RCC 7860 (cell line): Measurements from ENCODE around the gene SLAMF6.

Source experiments
- DNase-seq: peaks from one replicate; pipeline ENCODE4 v3.0.0-alpha.2; 2015; ENCODE audit warnings: low spot score
- FAIRE-seq: peaks from 2 replicates; lab custom pipeline; 2012; peaks lifted over from hg19 to GRCh38; lab: Jason Lieb, UNC

The SLAMF6 gene

DNA sequence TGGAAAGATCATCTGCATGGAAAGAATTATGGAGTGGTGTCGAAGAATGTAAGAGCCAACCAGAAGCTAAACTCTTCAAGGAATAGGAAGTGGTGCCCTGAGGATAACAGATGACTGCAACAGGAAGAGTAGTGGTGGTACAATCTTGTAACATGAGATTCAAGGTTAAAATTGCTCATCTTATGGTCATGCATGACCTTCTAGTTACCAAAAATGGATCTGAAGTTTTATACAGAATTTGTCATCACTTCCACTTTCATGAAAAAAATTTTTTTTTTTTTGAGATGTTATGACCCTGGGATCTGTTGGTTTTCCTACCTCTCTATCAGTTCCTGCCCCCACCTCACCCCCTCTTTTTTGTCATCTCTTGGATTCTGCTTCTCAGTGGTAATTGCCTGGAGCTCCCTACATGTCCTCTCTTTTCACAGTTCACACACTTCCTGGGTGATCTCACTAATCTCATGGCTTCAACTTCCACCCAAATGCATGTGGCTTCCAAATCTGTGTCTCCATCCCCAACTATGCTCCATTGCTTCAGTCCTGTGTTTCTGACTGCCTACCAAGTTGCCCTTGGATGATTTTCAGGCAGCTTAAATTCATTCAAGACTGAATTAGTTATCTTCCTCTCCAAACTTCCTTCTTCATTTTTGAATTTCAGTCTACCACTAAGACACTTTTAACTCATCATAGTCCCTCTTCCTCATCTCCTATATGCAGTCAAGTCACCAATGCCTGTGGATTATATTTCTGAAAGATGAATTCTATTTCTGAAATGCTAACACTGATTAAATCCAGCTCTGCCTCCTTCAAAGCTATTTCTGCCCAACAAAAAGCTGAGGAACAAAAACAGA is 48.4 kb downstream of the SLAMF6 start:
- FAIRE-seq (no peak), DNase-seq (no peak)

DNA sequence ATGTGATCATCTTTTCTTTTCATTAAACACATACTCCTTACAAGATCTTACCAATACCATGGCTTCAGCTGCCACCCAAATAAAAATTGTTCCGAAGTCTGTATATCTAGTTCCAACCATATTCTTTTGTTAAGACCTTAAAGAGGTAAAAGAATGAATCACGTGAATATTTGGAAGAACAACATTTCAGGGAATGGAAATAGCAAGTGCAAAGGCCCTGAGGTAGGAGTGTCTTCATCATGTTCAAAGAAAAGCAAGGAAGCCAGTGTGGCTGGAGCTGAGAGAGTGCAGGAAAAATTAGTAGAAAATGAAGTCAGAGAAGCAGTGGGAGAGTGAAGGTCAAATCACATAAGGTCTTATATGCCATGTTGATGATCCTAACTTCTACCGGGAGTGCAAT is 50.9 kb downstream of the SLAMF6 start:
- FAIRE-seq (no peak), DNase-seq (no peak)

DNA sequence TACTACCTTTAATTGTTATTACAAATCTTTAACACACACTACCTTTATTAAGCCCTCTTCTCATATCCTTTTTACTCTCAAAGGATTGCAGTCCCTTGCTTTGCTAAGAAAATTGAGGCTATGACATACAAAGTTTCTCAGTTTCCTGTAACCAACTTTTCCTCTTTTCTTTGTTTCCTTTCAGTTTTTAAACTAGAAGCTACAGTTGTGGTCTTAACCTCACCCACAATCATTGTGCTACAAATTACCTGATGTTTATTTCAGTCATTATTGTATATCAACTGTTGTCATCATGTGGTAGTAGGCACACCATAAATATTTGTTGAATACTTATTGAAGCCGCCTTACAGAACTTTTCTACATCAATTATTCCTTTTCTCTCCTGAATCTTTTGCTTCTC is 51.8 kb downstream of the SLAMF6 start:
- no peak for FAIRE-seq
- DNase-seq: no peak

DNA sequence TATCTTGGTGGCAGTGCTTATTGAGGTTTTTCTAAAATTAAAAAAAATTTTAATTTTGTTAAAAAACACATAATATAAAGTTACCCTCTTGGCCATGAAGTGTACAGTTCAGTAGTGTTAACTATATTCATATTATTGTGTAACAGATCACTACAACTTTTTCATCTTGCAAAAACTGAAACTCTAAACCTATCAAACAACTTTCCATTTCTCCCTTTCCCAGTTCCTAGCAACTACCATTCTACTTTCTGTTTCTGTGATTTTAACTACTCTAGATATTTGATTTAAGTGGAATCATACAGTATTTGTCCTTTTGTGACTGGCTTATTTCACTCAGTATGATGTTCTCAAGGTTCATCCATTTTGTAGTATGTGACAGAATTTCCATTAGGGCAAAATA is 55.5 kb downstream of the SLAMF6 start:
- no peak for FAIRE-seq

DNA sequence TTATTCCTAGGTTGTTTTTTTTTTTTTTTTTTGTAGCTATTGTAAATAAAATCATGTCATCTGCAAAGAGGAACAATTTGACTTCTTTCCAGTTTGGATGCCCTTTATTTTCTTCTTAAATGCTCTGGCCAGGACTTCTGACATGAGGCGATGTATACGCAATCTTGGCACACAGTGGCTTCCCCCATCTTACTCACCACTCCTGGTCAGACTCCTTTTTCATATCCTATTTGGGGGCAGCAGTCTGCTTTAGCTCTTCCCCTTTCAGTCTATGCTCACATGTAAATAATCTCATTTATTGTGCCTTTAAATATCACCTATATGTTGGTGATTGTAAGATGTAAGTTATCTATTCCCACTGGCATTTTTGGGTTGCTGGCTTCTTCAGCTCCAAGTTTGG is 56.1 kb downstream of the SLAMF6 start:
- no peak for DNase-seq
- no peak for FAIRE-seq

More for the DNA sequence above, 55.5 kb downstream of the SLAMF6 start:
- DNase-seq: no peak

DNA sequence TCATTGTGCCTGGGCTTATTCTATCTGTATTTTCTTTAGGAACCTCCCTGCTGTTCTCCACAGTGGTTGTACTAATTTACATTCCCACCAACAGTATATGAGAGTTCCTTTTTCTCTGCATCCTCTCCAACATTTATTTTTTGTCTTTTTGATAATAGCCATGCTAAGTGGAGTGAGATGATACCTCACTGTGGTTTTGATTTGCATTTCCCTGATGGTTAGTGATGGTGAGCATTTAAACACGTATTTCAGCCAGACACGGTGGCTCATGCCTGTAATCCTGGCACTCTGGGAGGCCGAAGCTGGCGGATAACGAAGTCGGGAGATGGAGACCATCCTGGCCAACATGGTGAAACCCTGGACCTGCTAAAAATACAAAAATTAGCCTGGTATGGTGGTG is 57.9 kb downstream of the SLAMF6 start:
- FAIRE-seq (no peak), DNase-seq (no peak)

DNA sequence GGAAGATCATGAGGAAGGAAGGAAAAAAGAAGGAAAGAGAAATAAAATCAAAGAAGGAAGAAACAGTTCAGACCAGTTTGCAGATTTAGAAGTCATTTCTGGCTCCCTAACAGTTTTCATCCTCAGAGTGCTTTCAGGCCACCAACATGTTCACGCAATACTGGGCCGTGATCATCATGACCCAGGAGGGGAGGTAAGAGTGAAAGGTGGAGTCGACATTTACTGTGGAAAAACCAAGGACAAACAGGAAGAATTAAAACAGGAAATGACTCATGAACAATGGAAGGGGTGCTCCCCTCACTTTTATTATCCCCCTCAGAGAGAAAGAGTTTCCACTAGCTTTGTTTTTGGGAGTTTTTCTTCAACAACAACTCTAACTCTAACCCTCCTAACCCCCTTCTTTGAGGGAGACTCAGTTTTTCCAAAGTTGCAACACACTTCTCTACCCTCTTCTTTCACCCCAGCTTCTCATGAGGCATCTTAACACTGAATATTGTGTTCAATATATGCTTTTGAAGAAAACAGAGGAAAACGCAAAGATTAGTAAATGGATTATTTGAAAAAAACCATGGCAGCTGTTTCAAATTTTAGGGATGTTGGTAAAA is 62.3 kb downstream of the SLAMF6 start:
- FAIRE-seq (no peak), DNase-seq (no peak)

DNA sequence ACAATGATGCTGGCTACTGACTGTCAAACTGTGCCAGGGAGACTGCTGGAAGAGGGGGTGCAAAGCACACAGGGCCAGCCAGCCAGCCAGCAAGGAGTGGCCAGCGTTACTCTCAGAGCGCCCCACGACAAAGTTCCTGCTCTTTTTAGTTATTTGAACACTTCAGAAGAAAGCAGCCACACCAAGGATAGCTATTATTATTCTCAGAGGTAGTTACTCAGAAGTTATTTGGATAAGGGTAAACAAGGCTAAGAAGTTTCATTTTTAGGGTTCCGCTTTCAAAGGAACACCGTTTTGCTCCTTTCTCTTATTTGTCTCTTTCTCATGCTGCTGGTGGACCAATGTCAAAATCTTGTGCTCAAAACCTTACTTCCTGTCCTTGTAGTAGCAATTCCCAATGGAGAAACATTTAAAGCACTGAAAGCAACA is 62.8 kb downstream of the SLAMF6 start:
- no peak for FAIRE-seq
- no peak for DNase-seq

DNA sequence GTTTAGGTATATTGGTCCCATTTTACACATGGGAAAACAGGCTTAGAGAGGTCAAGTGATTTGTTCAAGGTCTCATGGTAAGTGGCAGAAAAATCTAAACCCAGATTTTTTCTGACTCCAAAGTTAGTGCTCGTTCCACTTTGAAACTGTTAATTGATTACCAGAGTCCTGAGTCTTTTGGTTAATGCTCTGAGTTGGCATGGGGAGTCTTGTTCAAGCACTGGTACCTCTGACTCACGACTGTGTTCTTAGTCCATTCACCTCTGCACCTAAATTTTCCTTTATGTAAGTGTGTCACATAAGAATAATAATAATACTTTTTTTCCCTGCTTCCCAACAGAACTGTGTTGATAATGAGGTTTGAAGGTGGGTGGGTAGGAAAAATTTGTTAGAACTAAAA is 63.4 kb downstream of the SLAMF6 start:
- FAIRE-seq: no peak
- no peak for DNase-seq

DNA sequence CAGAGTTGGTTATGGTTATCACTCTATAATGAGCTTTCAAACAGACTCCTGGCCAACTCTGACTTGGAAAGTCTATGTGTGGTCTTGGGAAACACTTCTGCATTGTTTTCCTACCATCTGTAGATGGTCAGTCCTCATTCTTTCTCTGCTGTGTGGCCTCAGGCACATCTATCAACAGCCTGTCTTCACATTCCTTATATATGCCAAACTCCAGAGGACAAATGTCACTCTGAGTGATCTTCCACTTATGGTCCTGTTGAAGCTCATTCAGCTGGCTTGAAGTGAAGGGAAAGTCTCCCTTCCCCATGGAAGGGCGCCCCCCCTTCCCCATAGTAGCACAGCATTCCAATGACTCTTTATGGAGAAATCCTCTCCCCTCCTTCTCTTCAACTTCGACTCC is 64.0 kb downstream of the SLAMF6 start:
- FAIRE-seq (no peak), DNase-seq (no peak)

DNA sequence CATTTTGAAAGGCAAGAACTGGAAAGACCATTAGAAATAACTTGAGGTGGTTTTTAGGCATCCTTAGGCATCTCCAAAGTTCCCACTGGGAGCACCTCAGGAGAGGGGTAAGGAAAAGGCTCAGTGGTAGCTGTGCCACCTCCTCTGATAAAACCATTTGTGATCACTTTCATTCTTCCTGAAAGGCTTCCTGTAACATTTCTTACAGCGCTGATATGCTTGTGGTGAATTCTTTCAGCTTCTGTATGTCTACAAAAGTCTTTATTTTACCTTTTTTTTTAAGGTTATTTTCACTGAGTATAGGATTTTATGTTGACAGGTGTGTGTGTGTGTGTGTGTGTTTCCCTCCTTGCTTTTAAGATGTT is 67.9 kb downstream of the SLAMF6 start:
- DNase-seq: no peak
- FAIRE-seq: no peak

DNA sequence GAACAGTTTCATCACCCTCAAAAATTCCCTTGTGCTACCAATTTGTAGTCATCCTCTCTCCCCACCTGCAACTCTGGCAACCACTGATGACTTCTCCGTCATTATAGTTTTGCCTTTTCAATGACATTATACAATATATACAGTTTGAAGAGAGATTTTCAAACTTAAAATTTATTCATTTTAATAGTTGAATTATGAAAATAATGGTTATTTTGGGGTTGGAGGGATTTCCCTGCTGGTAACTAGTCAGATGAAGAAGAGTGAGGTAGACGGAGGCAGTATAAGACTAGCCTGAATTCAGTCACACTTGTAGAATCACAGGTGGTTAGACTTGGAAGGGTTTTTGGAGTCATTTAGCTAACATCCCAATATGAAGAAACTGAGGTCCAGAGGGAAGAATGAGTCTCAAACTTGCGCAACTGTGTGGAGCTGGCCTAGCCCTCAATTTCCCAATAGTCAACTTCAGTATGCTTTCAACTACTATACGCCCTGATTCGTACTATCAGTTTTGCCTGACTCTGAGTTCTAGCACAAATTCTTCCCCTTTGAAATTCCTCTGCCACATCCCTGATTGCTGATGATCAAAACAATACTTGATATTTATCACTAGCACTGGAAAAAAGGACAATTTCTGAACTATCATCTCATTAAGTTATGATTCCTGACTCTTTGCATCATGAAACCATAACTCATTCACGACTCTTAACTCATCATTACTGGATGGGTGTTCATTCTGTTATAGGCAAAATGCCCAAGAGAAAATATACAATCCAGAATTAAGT is 68.5 kb downstream of the SLAMF6 start:
- no peak for FAIRE-seq
- DNase-seq: no peak

DNA sequence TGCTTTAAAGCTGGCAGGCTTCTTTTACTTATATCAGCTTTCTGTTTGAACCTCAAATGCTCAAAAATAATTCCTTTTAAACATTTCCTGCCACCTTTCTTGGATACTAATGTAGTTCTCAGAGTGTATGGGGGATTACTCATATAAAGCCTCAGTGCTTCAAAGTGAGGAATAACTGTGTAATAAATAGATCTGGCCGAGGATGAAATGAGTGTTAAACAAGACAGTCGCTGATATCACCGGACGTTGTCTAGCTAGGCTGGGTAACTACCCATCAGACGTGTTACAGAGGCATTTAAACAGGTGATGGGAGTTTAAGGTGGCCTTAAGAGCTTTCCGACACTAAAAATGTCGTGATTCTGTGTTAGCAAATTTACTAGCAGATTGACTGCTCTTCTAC is 69.6 kb downstream of the SLAMF6 start:
- FAIRE-seq (no peak), DNase-seq (no peak)

DNA sequence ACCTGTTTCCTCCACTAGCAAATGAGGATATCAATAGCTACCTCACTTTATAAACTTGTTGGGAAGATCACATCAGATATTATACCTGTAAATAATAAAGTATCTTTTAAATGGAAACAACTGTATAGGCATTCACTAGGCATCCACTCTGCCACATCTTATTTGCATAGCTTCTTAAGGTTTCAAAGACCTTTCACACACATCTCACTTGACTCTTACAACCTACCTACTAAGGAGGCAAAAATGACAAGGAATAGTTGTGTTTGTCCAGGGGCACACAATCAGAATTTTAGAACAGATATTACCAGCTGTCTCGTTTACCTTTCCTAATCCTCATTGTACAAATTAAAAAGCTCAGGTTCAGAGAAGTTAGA is 71.2 kb downstream of the SLAMF6 start:
- FAIRE-seq: no peak
- no peak for DNase-seq

DNA sequence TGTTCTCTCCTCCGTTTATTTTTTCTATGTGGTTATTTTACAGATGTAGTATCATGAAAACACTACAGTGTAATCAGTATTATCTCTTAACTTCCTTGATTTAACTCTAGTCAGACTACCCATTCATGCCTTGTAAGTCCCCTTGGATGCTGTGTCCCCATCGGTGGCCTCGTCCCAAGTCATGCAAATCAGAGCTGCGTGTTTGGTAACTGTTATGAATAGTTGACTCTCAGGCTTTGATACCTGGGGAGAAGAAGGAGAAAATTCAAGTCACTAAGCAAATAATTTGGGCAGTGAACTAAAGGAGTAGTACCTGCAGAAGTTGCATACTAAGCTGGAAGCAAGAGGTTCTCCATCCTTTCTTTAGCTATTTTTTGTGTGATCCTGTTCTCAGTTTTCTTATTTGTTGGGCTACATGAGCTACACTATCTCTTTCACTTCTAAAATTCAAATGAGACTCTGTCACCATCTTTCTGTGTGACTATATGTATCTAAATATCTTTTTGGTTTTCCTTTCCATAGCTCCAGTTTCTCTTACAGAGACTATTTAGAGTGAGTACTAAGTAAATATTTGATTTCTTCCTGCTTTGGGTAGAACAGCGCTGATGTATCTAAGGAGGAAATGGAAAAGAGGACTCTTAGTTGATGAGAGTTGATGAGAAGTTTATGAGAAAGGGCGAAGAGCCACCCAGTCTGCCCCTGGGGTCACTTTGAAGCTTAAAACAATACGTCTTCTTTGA is 71.8 kb downstream of the SLAMF6 start:
- DNase-seq (no peak), FAIRE-seq (no peak)

DNA sequence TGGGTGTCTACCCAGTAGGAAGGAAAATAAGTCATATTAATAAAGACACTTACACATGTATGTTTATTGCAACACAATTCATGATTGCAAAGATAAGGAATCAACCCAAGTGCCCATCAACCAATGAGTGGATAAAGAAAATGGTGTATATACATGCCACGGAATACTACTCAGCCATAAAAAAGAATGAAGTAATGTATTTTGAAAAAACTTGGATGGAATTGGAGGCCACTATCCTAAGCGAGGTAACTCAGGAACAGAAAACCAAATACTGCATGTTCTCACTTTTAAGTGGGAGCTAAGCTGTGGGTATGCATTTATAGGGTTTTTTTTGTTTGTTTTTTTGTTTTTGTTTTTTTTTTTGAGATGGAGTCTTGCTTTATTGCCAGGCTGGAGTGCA is 73.6 kb downstream of the SLAMF6 start:
- DNase-seq: no peak
- no peak for FAIRE-seq

DNA sequence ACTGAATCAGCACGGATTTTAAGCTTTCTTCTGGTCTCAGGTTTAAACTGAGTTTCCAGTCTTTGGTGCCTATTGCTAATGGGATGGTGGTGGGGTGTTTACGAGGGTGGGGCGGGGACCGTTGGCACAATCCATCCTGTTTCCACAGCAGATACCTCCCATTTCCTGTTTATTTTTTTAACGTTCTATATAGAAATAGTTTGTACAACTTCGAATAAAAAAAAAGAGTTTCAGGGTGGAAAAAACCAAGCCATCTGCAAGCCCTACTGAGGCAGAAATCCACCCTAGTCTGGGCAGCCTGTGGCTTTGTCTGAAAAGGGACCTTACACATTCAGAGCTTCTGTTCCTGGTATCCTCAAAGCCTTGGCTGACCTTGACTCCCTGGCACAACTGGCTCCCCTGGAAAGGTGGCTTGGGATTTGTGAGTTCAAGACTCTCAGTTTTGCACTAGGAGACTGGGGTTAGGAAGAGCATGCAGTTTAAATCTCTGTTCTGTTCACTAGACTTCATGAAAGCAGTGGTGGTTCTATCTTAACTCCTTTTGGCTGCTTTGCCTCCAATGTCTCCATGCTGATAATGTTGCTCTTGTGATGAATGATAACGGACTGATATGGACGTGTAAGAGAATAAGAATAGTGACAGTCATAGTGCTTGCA is 76.0 kb downstream of the SLAMF6 start:
- FAIRE-seq: no peak
- no peak for DNase-seq

DNA sequence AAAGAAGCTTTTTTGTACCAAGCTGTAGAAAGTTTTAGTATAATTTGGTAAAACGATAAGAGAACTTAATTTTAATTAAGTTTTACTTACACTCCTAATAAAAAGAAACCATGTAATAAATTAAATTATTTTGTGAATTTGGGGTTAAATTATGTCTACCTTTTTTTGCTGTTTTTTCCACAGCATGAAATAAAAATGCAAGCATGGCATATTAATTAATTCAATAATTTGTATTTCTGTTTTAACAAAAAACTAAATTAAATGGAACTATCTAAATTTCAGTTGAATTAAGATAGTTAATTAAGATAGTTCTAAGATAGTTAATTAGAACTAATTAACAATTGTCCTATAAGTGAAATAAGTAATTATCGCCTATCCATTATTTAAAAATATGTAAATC is 83.3 kb downstream of the SLAMF6 start:
- FAIRE-seq (no peak), DNase-seq (no peak)

DNA sequence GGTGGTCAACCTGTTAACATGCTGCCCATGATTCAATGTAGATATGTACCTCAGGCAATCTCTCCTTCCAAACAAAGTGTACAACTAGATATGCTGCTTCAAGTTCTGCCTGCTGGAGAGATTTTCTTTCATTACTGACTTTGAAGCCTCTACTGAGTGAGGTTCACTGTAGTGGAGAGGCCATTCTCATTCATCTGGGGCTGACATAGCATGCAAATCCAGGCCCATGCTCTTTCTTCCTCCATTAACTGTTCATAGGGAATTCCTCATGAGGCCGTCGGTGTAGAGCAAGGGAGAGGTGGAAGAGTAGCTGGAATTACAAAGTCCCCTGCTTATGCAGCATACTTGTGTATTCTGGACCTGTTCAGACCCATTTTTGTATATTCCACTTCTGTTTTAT is 84.1 kb downstream of the SLAMF6 start:
- FAIRE-seq (no peak), DNase-seq (no peak)

DNA sequence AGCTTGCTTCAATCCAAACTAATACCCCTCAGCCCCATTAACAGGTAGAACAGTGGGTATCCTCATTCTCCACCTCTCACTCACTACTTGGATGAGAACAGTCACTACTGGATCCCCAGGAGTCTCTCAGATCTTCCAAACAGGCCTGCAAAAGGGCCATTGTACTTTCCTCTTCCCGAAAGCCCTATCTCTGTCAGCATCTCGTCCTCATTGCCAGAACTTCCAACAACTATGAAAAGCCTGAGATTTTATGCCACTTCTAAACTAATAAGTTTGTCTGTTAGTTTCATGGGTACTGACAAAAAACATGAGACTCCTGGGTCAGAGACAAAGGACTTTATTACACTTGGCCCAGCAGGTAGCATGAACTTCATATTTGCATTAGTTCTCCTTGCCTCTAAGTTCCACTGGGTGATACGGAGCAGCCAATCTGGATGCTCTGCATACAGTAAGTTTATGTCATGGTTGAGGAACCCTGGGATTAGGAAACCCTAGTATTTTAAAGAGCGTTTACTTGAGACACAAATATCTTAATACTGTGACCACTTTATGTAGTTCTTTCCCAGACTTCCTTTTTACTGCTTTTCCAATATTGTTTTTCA is 84.6 kb downstream of the SLAMF6 start:
- FAIRE-seq: no peak
- no peak for DNase-seq
